GM12872 (cell line): ENCODE results near the gene CREB3L4.

Experiments used
- CTCF ChIP-seq: IDR thresholded peaks from 3 replicates; pipeline ENCODE4 v1.5.1; 2011; ENCODE audit warnings: low read depth, mild to moderate bottlenecking, low read length, moderate library complexity; ENCODE audit not compliant: insufficient read depth

The CREB3L4 gene

GRCh38 chr1:154012129-154012528 is 44.4 kb downstream of the CREB3L4 start:
- TF ChIP-seq CTCF = no peak

- TF ChIP-seq CTCF = no peak
Observed at GRCh38 chr1:154014154-154014907, 46.6 kb downstream of the CREB3L4 start.

GRCh38 chr1:154019269-154019668 is 51.6 kb downstream of the CREB3L4 start:
- no peak for TF ChIP-seq CTCF

GRCh38 chr1:154019940-154020339 is 52.2 kb downstream of the CREB3L4 start:
- TF ChIP-seq CTCF = no peak
